Keratinocyte (primary cell): ENCODE measurements around the gene MYDGF. TPM values are rescaled to one million over a fixed set of nuclear protein-coding genes. Genes with fewer than 3 reads are reported as not detected.

Source experiments
- DNase-seq: peaks from one replicate; pipeline ENCODE4 v3.0.0-alpha.2; 2011; ENCODE audit warnings: low read depth, missing footprints, low spot score
- FAIRE-seq: peaks from 2 replicates; lab custom pipeline; 2011; peaks lifted over from hg19 to GRCh38; lab: Jason Lieb, UNC
- H2AFZ ChIP-seq: 2 replicates; pipeline ENCODE4 v1.6.0; 2012; ENCODE audit warnings: low read length, control low read depth, inconsistent platforms; ENCODE audit not compliant: control insufficient read depth
- H3K27ac ChIP-seq: 2 replicates; pipeline ENCODE4 v1.5.1; 2011; ENCODE audit warnings: low read length; ENCODE audit not compliant: control insufficient read depth, insufficient read depth
- H3K27me3 ChIP-seq: 3 replicates; pipeline ENCODE4 v1.6.0; 2011; ENCODE audit warnings: low read length; ENCODE audit not compliant: control insufficient read depth, insufficient read depth; ENCODE audit errors: extremely low read depth
- H3K36me3 ChIP-seq, 2 experiments: 2 replicates in 1 of 2; 3 replicates in 1 of 2; pipeline ENCODE4 v1.5.1; 2011; ENCODE audit warnings: low read length in 2 of 2, mild to moderate bottlenecking in 1 of 2; ENCODE audit not compliant: control insufficient read depth in 2 of 2, insufficient read depth in 2 of 2; ENCODE audit errors: extremely low read depth in 1 of 2
- H3K4me1 ChIP-seq: 3 replicates; pipeline ENCODE4 v1.5.1; 2011; ENCODE audit warnings: low read length; ENCODE audit not compliant: control insufficient read depth, insufficient read depth; ENCODE audit errors: extremely low read depth
- H3K4me2 ChIP-seq: 3 replicates; pipeline ENCODE4 v1.6.0; 2011; ENCODE audit warnings: low read depth, low read length; ENCODE audit not compliant: control insufficient read depth, insufficient read depth; ENCODE audit errors: extremely low read depth
- H3K4me3 ChIP-seq, 3 experiments: fragments of 200-600 bp in 1 of 3; sonication (generic) in 1 of 3; 2 replicates in 2 of 3; 3 replicates in 1 of 3; pipeline ENCODE4 v1.5.1; 2011 to 2016; ENCODE audit warnings: low read length in 3 of 3, mild to moderate bottlenecking in 3 of 3, control low read depth in 2 of 3, inconsistent platforms in 1 of 3, low read depth in 1 of 3, mixed read lengths in 1 of 3, mixed run types in 1 of 3, moderate library complexity in 1 of 3; ENCODE audit not compliant: control insufficient read depth in 2 of 3, insufficient read depth in 2 of 3; ENCODE audit errors: extremely low read depth in 1 of 3
- H3K79me2 ChIP-seq: 2 replicates; pipeline ENCODE4 v1.6.0; 2012; ENCODE audit warnings: low read length; ENCODE audit not compliant: control insufficient read depth, insufficient read depth
- H3K9ac ChIP-seq: 3 replicates; pipeline ENCODE4 v1.6.0; 2011; ENCODE audit warnings: low read length; ENCODE audit not compliant: control insufficient read depth, insufficient read depth; ENCODE audit errors: extremely low read depth
- H3K9me1 ChIP-seq: 3 replicates; pipeline ENCODE4 v1.6.0; 2011; ENCODE audit warnings: low read length; ENCODE audit not compliant: control insufficient read depth, insufficient read depth; ENCODE audit errors: extremely low read depth
- H3K9me3 ChIP-seq: 2 replicates; pipeline ENCODE4 v1.5.1; 2012; ENCODE audit warnings: low read depth, low read length; ENCODE audit not compliant: control insufficient read depth
- H4K20me1 ChIP-seq: 3 replicates; pipeline ENCODE4 v1.6.0; 2011; ENCODE audit warnings: low read length; ENCODE audit not compliant: control insufficient read depth, insufficient read depth; ENCODE audit errors: extremely low read depth
- CTCF ChIP-seq, 3 experiments: IDR thresholded peaks in 1 of 3; conservative IDR thresholded peaks in 1 of 3; optimal IDR thresholded peaks in 1 of 3; 2 replicates in 2 of 3; 3 replicates in 1 of 3; pipeline versions ENCODE3 to v1.5.1; 2011; ENCODE audit warnings: low read length in 3 of 3, mild to moderate bottlenecking in 3 of 3, moderate library complexity in 2 of 3, control low read depth in 1 of 3, inconsistent platforms in 1 of 3; ENCODE audit not compliant: insufficient read depth in 2 of 3; ENCODE audit errors: extremely low read depth in 1 of 3
- EZH2 ChIP-seq: IDR thresholded peaks from one replicate; pipeline ENCODE4 v1.6.1; 2012; ENCODE audit warnings: inconsistent platforms, mild to moderate bottlenecking, low read length, moderate library complexity
- dilution Hi-C: fragments of 300-500 bp; cut with MboI; formaldehyde crosslinking; loops from one replicate; pipeline ENCODE4 v1.7.0; 2020; ENCODE audit warnings: low sequenced_read_pairs; ENCODE audit not compliant: extremely low pct_ligation_motif_present
- polyA plus RNA-seq, 5 experiments: library from polyadenylated mRNA; depleted of rRNA in 3 of 5; stranded (reverse) in 3 of 5; stranded (forward) in 1 of 5; unstranded in 1 of 5; fragments of >200 nt; gene quantifications; 1 replicate in 1 of 5; 2 replicates in 3 of 5; 3 replicates in 1 of 5; pipeline versions ENCODE4 v1.2.1 to v1.2.3, GENCODE V29; 2011 to 2012; ENCODE audit warnings: missing spikeins in 2 of 5, low read depth in 1 of 5, low replicate concordance in 1 of 5

MYDGF gene
- polyA plus RNA-seq, 1 donor (not counting 4 experiments of a cell fraction or from before 2014, with no cell fraction given), result 85.9 TPM

- FAIRE-seq (no peak), DNase-seq (no peak)
- Histone ChIP-seq H3K9ac (peak overlapping the region; percentile 64), H3K4me3 (peak overlapping the region; percentile 28 to 59 (median 53)), H3K9me3 (no peaks in the 10 kb centered on the region), H3K79me2 (peaks cover 14% of the 10 kb centered on the region), H3K4me2 (peak overlapping the region; percentile 85), H3K27ac (peak overlapping the region; percentile 43), H4K20me1 (no peaks in the 10 kb centered on the region), H3K4me1 (peaks cover 50% of the 10 kb centered on the region), H3K36me3 (no peaks in the 10 kb centered on the region), H2AFZ (peak overlapping the region; percentile 82), H3K9me1 (no peaks in the 10 kb centered on the region), H3K27me3 (no peaks in the 10 kb centered on the region)
- TF ChIP-seq EZH2, result no peak
- peak in 2 of 3 experiments; percentile 84 to 91 for TF ChIP-seq CTCF (optimal IDR thresholded peaks at IDR 0.05 in 1 of 3, IDR thresholded peaks at IDR 0.05 in 1 of 3, conservative IDR thresholded peaks at IDR 0.05 in 1 of 3; ENCODE audit: extremely low read depth in 1 of 3, insufficient read depth in 2 of 3, low read length in 3 of 3)
- dilution Hi-C loops, result no loop called here
Observed at GRCh38 chr19:4636151-4636717, 33.9 kb downstream of the MYDGF start.

GRCh38 chr19:4635754-4636116, 34.4 kb downstream of the MYDGF start:
- no peaks in the 10 kb centered on the region for H3K9me1 ChIP-seq
- H3K9me3 ChIP-seq, result no peaks in the 10 kb centered on the region
- H3K4me1 ChIP-seq, result peaks cover 45% of the 10 kb centered on the region
- TF ChIP-seq CTCF (optimal IDR thresholded peaks at IDR 0.05 in 1 of 3, IDR thresholded peaks at IDR 0.05 in 1 of 3, conservative IDR thresholded peaks at IDR 0.05 in 1 of 3; ENCODE audit: extremely low read depth in 1 of 3, insufficient read depth in 2 of 3, low read length in 3 of 3) (no peak), EZH2 (no peak)
- H3K27ac ChIP-seq, result no peak overlapping the region
- no peaks in the 10 kb centered on the region for H3K36me3 ChIP-seq
- H3K9ac ChIP-seq, result peak overlapping the region; percentile 64
- dilution Hi-C loops, result no loop called here
- H3K79me2 ChIP-seq, result peaks cover 11% of the 10 kb centered on the region
- H3K4me3 ChIP-seq, result peak overlapping the region; percentile 28 to 53 (median 43)
- no peaks in the 10 kb centered on the region for H4K20me1 ChIP-seq
- FAIRE-seq (no peak), DNase-seq (no peak)
- peak overlapping the region; percentile 66 for H2AFZ ChIP-seq
- peak overlapping the region; percentile 85 for H3K4me2 ChIP-seq
- H3K27me3 ChIP-seq, result no peaks in the 10 kb centered on the region
